Sigmoid colon (tissue), 7 donors: ENCODE data around the gene ZC3HAV1. TPM values are rescaled to one million over a fixed set of nuclear protein-coding genes. Genes with fewer than 3 reads are reported as not detected.
"Not testable (repeated sequence)": the region's sequence is repeated elsewhere in the genome, so short reads cannot be mapped to it uniquely, and the experiment has no call there.

ENCODE experiments used
- DNase-seq: peaks from one replicate; pipeline ENCODE4 v3.0.0-alpha.2; 2019
- H3K27ac ChIP-seq, 4 donors: fragments of 200-600 bp; sonication (generic); one replicate each; pipeline ENCODE4 v1.5.1; 2016 to 2019; ENCODE audit warnings: mild to moderate bottlenecking in 1 of 4
- H3K27me3 ChIP-seq, 3 donors: fragments of 200-600 bp; sonication (generic); one replicate each; pipeline ENCODE4 v1.5.1; 2019; ENCODE audit warnings: mild to moderate bottlenecking in 1 of 3
- H3K36me3 ChIP-seq, 4 donors: fragments of 200-600 bp; sonication (generic); one replicate each; pipeline ENCODE4 v1.5.1; 2016 to 2019
- H3K4me1 ChIP-seq, 4 donors: fragments of 200-600 bp; sonication (generic); one replicate each; pipeline ENCODE4 v1.5.1; 2017 to 2019
- H3K4me3 ChIP-seq, 4 donors: fragments of 200-600 bp; sonication (generic); one replicate each; pipeline ENCODE4 v1.5.1; 2017 to 2019; ENCODE audit warnings: mild to moderate bottlenecking in 2 of 4, moderate library complexity in 1 of 4
- H3K9me3 ChIP-seq, 4 donors: fragments of 200-600 bp in 3 of 4; sonication (generic) in 3 of 4; one replicate each; pipeline versions ENCODE4 v1.5.1 to v1.6.1; 2013 to 2019
- CTCF ChIP-seq, 4 experiments: fragments of 450-650 bp in 3 of 4; fragments of 200-600 bp in 1 of 4; IDR thresholded peaks; one replicate each; pipeline ENCODE4 v1.5.1; 2016 to 2019; ENCODE audit warnings: antibody characterized with exemption in 4 of 4, mild to moderate bottlenecking in 3 of 4, moderate library complexity in 2 of 4
- EP300 ChIP-seq, 4 donors: sonication (generic); formaldehyde crosslinking; IDR thresholded peaks; one replicate each; pipeline ENCODE4 v1.6.1; 2017; ENCODE audit warnings: antibody characterized with exemption in 4 of 4
- POLR2A ChIP-seq, 2 donors: fragments of 450-650 bp; IDR thresholded peaks; one replicate each; pipeline ENCODE4 v1.6.1; 2016; ENCODE audit warnings: antibody characterized with exemption in 2 of 2, mild to moderate bottlenecking in 2 of 2, moderate library complexity in 2 of 2
- POLR2AphosphoS5 ChIP-seq, 4 donors: sonication (generic); formaldehyde crosslinking; IDR thresholded peaks; one replicate each; pipeline ENCODE4 v1.6.1; 2017; ENCODE audit warnings: antibody characterized with exemption in 4 of 4
- WGBS, 2 donors: extraction: QIAGEN DNeasy Blood & Tissue Kit; methylation state at CpG; one replicate each; pipeline ENCODE4 v1.1.7; 2013; 5-methylcytosine and 5-hydroxymethylcytosine counted together
- intact Hi-C: fragments of 100-400 bp; cut with DNase I; formaldehyde crosslinking; loops from one replicate; pipeline ENCODE4 v1.15.1; 2023
- polyA plus RNA-seq, 3 donors: library from polyadenylated mRNA; stranded (reverse); fragments of 200-250 nt; gene quantifications; one replicate each; pipeline ENCODE4 v1.2.3, GENCODE V29; 2013
- total RNA-seq, 4 donors: library from RNA; depleted of rRNA; stranded (reverse); fragments of >200 nt; gene quantifications; one replicate each; pipeline ENCODE4 v1.1.0, GENCODE V29; 2016
- donor health status: healthy with polysubstance abuse.
- donor health status: Bipolar disorder and iron deficiency.
- donor health status: healthy.

ZC3HAV1 gene
- total and polyA plus RNA-seq, 7 donors, result 4.2 to 29.1 (median 23.4) TPM

GRCh38 chr7:139078399-139078798 lies 31.1 kb downstream of the ZC3HAV1 start:
- H3K9me3 ChIP-seq, result no peaks in the 10 kb centered on the region
- H3K4me3 ChIP-seq, result no peak overlapping the region
- peaks cover 0 to 3% (median 0%) of the 10 kb centered on the region in 4 donors for H3K4me1 ChIP-seq
- no peak for TF ChIP-seq CTCF (IDR thresholded peaks at IDR 0.05)
- no peak for TF ChIP-seq POLR2AphosphoS5 (IDR thresholded peaks at IDR 0.05)
- TF ChIP-seq POLR2A (IDR thresholded peaks at IDR 0.05), result no peak
- no peak for TF ChIP-seq EP300 (IDR thresholded peaks at IDR 0.05)
- 96% methylated on average over 1 of the region's 1 CpG for WGBS, 2 donors
- DNase-seq, result no peak
- H3K36me3 ChIP-seq, result peaks cover 16 to 89% (median 26%) of the 10 kb centered on the region in 4 donors
- no peaks in the 10 kb centered on the region for H3K27me3 ChIP-seq
- intact Hi-C loops, result loop anchor here (5.0 kb wide), 1 partner anchor 61 kb away; no protein-coding TSS in a partner anchor
- no peak overlapping the region for H3K27ac ChIP-seq

GRCh38 chr7:139077706-139078105 lies 31.8 kb downstream of the ZC3HAV1 start:
- DNase-seq, H3K27me3 ChIP-seq, H3K27ac ChIP-seq, H3K9me3 ChIP-seq, H3K4me1 ChIP-seq, H3K4me3 ChIP-seq: not testable (repeated sequence)
- H3K36me3 ChIP-seq, result peaks cover 16 to 89% (median 28%) of the 10 kb centered on the region in 4 donors
- WGBS, 2 donors, result 86 to 91% methylated on average over 5 of the region's 5 CpGs
- intact Hi-C loops, result loop anchor here (5.0 kb wide), 1 partner anchor 60 kb away; no protein-coding TSS in a partner anchor

GRCh38 chr7:139075871-139076686 lies 33.4 kb downstream of the ZC3HAV1 start:
- TF ChIP-seq POLR2AphosphoS5 (IDR thresholded peaks at IDR 0.05), result no peak
- no peak for TF ChIP-seq EP300 (IDR thresholded peaks at IDR 0.05)
- no peak for TF ChIP-seq CTCF (IDR thresholded peaks at IDR 0.05)
- TF ChIP-seq POLR2A (IDR thresholded peaks at IDR 0.05), result no peak
- no peak overlapping the region for H3K4me3 ChIP-seq
- intact Hi-C loops, result loop anchor here (2.0 to 5.0 kb wide), 2 partner anchors 33 to 59 kb away; partner anchors contain the start of gene ZC3HAV1
- H3K36me3 ChIP-seq, result peaks cover 16 to 86% (median 35%) of the 10 kb centered on the region in 4 donors
- no peaks in the 10 kb centered on the region for H3K9me3 ChIP-seq
- no peaks in the 10 kb centered on the region for H3K27me3 ChIP-seq
- H3K27ac ChIP-seq, result no peak overlapping the region
- no peak for DNase-seq
- 87 to 89% methylated on average over 11 of the region's 11 CpGs for WGBS, 2 donors
- peaks cover 0 to 3% (median 0%) of the 10 kb centered on the region in 4 donors for H3K4me1 ChIP-seq

GRCh38 chr7:139075031-139075652 lies 34.4 kb downstream of the ZC3HAV1 start:
- Histone ChIP-seq H3K4me3 (no peak overlapping the region), H3K27ac (peak overlapping the region in 2 of 4 donors; percentile 35 to 46), H3K36me3 (peaks cover 16 to 77% (median 33%) of the 10 kb centered on the region in 4 donors), H3K27me3 (no peaks in the 10 kb centered on the region), H3K9me3 (no peaks in the 10 kb centered on the region), H3K4me1 (peaks cover 0 to 3% (median 0%) of the 10 kb centered on the region in 4 donors)
- intact Hi-C loops, result loop anchor here (2.0 to 5.0 kb wide), 2 partner anchors 34 to 58 kb away; partner anchors contain the start of gene ZC3HAV1
- WGBS, 2 donors, result 40 to 42% methylated on average over 9 of the region's 9 CpGs
- peak; percentile 53 to 80 (median 60) for TF ChIP-seq CTCF (IDR thresholded peaks at IDR 0.05)
- no peak for TF ChIP-seq POLR2A (IDR thresholded peaks at IDR 0.05)
- peak in 1 of 4 donors; percentile 7 for TF ChIP-seq POLR2AphosphoS5 (IDR thresholded peaks at IDR 0.05)
- no peak for TF ChIP-seq EP300 (IDR thresholded peaks at IDR 0.05)
- DNase-seq, result peak; percentile 86

- intact Hi-C loops, result no loop called here
- Histone ChIP-seq H3K36me3 (peaks cover 11 to 77% (median 33%) of the 10 kb centered on the region in 4 donors), H3K9me3 (no peaks in the 10 kb centered on the region), H3K27me3 (no peaks in the 10 kb centered on the region), H3K4me3 (no peak overlapping the region), H3K4me1 (peaks cover 0 to 3% (median 0%) of the 10 kb centered on the region in 4 donors), H3K27ac (no peak overlapping the region)
- 69 to 84% methylated on average over 8 of the region's 8 CpGs for WGBS, 2 donors
- no peak for TF ChIP-seq EP300 (IDR thresholded peaks at IDR 0.05)
- no peak for DNase-seq
These were observed 36.7 kb downstream of the ZC3HAV1 start for GRCh38 chr7:139072796-139073195.
